GM06990 (cell line): ENCODE data around the gene CAMSAP1.

ENCODE experiments used
- DNase-seq: peaks from one replicate; pipeline ENCODE4 v3.0.0-alpha.2; 2011; ENCODE audit not compliant: insufficient read length; ENCODE audit errors: extremely low read depth
- H3K27me3 ChIP-seq: replicated peaks from 2 replicates; pipeline ENCODE4 v1.6.0; 2011; ENCODE audit warnings: low read length; ENCODE audit not compliant: control insufficient read depth, insufficient read depth
- H3K36me3 ChIP-seq: 2 replicates; pipeline ENCODE4 v1.5.1; 2011; ENCODE audit warnings: low read length; ENCODE audit not compliant: control insufficient read depth, insufficient read depth
- H3K4me3 ChIP-seq: replicated peaks from 2 replicates; pipeline ENCODE4 v1.5.1; 2011; ENCODE audit warnings: low read depth, mild to moderate bottlenecking, control low read depth, low read length
- CTCF ChIP-seq: IDR thresholded peaks from 2 replicates; pipeline ENCODE4 v1.5.1; 2011; ENCODE audit warnings: low read length, control low read depth, mild to moderate bottlenecking, inconsistent platforms; ENCODE audit not compliant: insufficient read depth, poor library complexity, severe bottlenecking

CAMSAP1 gene

GRCh38 chr9:135907006-135907430, 328 bp downstream of the CAMSAP1 start:
- peak; percentile 60 for DNase-seq
- H3K36me3 ChIP-seq: peaks cover 2% of the 10 kb centered on the region; the same call in 1 of the 2 replicates
- peak overlapping the region; percentile 71 for H3K4me3 ChIP-seq
- TF ChIP-seq CTCF: no peak
- H3K27me3 ChIP-seq: no peaks in the 10 kb centered on the region

DNA sequence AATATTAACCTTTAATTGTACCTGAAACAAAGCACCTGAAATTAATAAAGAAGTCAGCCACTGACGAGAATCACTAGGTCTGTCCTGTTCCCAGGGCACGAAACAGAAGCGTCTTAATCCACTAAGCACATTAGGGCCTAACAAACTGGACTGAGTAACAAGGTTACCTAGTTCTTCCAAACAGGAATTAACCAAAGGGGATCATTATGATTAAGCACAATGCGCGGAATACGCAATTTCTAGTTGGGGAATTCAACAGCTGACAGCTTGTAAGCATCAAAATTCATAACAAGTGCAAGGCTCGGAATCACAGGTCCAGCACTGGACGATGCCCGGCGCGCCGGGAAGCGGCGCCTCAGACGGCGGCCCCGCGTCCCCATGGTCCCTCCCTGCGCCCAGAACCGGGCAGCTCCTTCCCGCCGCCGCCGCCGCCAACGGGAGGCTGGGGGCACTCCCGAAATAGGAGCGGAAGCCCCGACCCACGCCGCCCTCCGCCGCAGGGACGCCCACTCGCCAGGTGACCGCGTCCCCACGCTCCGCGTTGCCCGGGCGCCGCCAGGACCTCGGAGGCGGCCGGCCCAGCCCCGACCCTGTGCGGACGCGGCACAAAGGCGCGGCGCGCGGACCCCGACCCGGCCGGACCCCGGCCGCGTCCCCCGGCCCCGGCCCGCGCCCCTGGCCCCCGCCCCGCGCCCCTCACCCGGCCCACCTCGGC, 898 bp downstream of the CAMSAP1 start:
- Histone ChIP-seq H3K27me3 (no peaks in the 10 kb centered on the region), H3K4me3 (peak overlapping the region; percentile 71), H3K36me3 (peaks cover 2% of the 10 kb centered on the region; the same call in 1 of the 2 replicates)
- no peak for DNase-seq
- TF ChIP-seq CTCF: no peak

GRCh38 chr9:135905380-135906258, 1.7 kb downstream of the CAMSAP1 start:
- DNase-seq: no peak
- TF ChIP-seq CTCF: no peak
- no peaks in the 10 kb centered on the region for H3K36me3 ChIP-seq
- peak overlapping the region; percentile 71 for H3K4me3 ChIP-seq
- no peaks in the 10 kb centered on the region for H3K27me3 ChIP-seq

- DNase-seq: no peak
- no peak overlapping the region for H3K4me3 ChIP-seq
These were observed 3.4 kb downstream of the CAMSAP1 start for GRCh38 chr9:135903786-135904520.

GRCh38 chr9:135903358-135903656, 4.0 kb downstream of the CAMSAP1 start:
- Histone ChIP-seq H3K4me3 (no peak overlapping the region), H3K27me3 (no peaks in the 10 kb centered on the region), H3K36me3 (no peaks in the 10 kb centered on the region)
- DNase-seq: no peak
- TF ChIP-seq CTCF: no peak

More at GRCh38 chr9:135903786-135904520, 3.4 kb downstream of the CAMSAP1 start:
- no peaks in the 10 kb centered on the region for H3K36me3 ChIP-seq
- no peak for TF ChIP-seq CTCF
- H3K27me3 ChIP-seq: no peaks in the 10 kb centered on the region
